Parathyroid adenoma (tissue), 2 donors: ENCODE results near the gene PI4KA.

Source experiments
- H2AFZ ChIP-seq: fragments of 300-600 bp; sonication (generic); one replicate; pipeline ENCODE4 v1.7.0; 2017; ENCODE audit warnings: antibody characterized with exemption, mild to moderate bottlenecking
- H3K27ac ChIP-seq: fragments of 300-600 bp; sonication (generic); one replicate; pipeline ENCODE4 v1.7.0; 2017
- H3K27me3 ChIP-seq: fragments of 300-600 bp; sonication (generic); one replicate; pipeline ENCODE4 v1.7.0; 2017; ENCODE audit warnings: low read length; ENCODE audit not compliant: control insufficient read depth, insufficient read depth
- H3K36me3 ChIP-seq: fragments of 300-600 bp; sonication (generic); one replicate; pipeline ENCODE4 v1.7.0; 2017; ENCODE audit warnings: low read length; ENCODE audit not compliant: control insufficient read depth, insufficient read depth
- H3K4me1 ChIP-seq: fragments of 300-600 bp; sonication (generic); one replicate; pipeline ENCODE4 v1.7.0; 2017; ENCODE audit warnings: control low read depth
- H3K4me2 ChIP-seq: fragments of 300-600 bp; sonication (generic); one replicate; pipeline ENCODE4 v1.7.0; 2017; ENCODE audit warnings: low read length
- H3K4me3 ChIP-seq: fragments of 300-600 bp; sonication (generic); one replicate; pipeline ENCODE4 v1.7.0; 2017; ENCODE audit warnings: low read depth, low read length
- H3K79me2 ChIP-seq: fragments of 300-600 bp; sonication (generic); one replicate; pipeline ENCODE4 v1.7.0; 2017; ENCODE audit warnings: control low read depth
- H3K9ac ChIP-seq: fragments of 300-600 bp; sonication (generic); one replicate; pipeline ENCODE4 v1.7.0; 2017; ENCODE audit warnings: mild to moderate bottlenecking
- H3K9me3 ChIP-seq: fragments of 300-600 bp; sonication (generic); one replicate; pipeline ENCODE4 v1.7.0; 2017; ENCODE audit warnings: low read length; ENCODE audit not compliant: control insufficient read depth
- CTCF ChIP-seq: fragments of 300-600 bp; sonication (generic); IDR thresholded peaks from one replicate; pipeline ENCODE4 v1.7.0; 2017; ENCODE audit warnings: antibody characterized with exemption, mild to moderate bottlenecking
- donor health status: primary hyperparathyroidism.

Gene PI4KA

GRCh38 chr22:20881869-20882815 is 23.5 kb upstream of the PI4KA start:
- Histone ChIP-seq H3K4me1 (no peaks in the 10 kb centered on the region), H3K27me3 (no peaks in the 10 kb centered on the region), H3K4me3 (no peak overlapping the region), H2AFZ (no peak overlapping the region), H3K4me2 (no peak overlapping the region), H3K9ac (no peak overlapping the region), H3K79me2 (no peaks in the 10 kb centered on the region), H3K36me3 (no peaks in the 10 kb centered on the region), H3K9me3 (no peaks in the 10 kb centered on the region), H3K27ac (no peak overlapping the region)
- TF ChIP-seq CTCF = no peak

GRCh38 chr22:20881231-20881630 is 22.6 kb upstream of the PI4KA start:
- H3K36me3 ChIP-seq = no peaks in the 10 kb centered on the region
- no peaks in the 10 kb centered on the region for H3K79me2 ChIP-seq
- H2AFZ ChIP-seq = no peak overlapping the region
- H3K4me3 ChIP-seq = no peak overlapping the region
- H3K9me3 ChIP-seq = no peaks in the 10 kb centered on the region
- H3K4me1 ChIP-seq = no peaks in the 10 kb centered on the region
- no peak overlapping the region for H3K4me2 ChIP-seq
- H3K27me3 ChIP-seq = no peaks in the 10 kb centered on the region
- TF ChIP-seq CTCF = no peak
- no peak overlapping the region for H3K27ac ChIP-seq
- no peak overlapping the region for H3K9ac ChIP-seq

GRCh38 chr22:20877715-20878114 is 19.1 kb upstream of the PI4KA start:
- H3K36me3 ChIP-seq = no peaks in the 10 kb centered on the region
- H3K9me3 ChIP-seq = no peaks in the 10 kb centered on the region
- H3K79me2 ChIP-seq = no peaks in the 10 kb centered on the region
- TF ChIP-seq CTCF = no peak
- no peak overlapping the region for H3K4me2 ChIP-seq
- no peak overlapping the region for H2AFZ ChIP-seq
- H3K27ac ChIP-seq = no peak overlapping the region
- no peaks in the 10 kb centered on the region for H3K27me3 ChIP-seq
- H3K4me3 ChIP-seq = no peak overlapping the region
- H3K4me1 ChIP-seq = no peaks in the 10 kb centered on the region
- no peak overlapping the region for H3K9ac ChIP-seq

GRCh38 chr22:20875296-20875695 is 16.7 kb upstream of the PI4KA start:
- H3K79me2 ChIP-seq = no peaks in the 10 kb centered on the region
- no peak overlapping the region for H3K4me2 ChIP-seq
- no peak overlapping the region for H3K4me3 ChIP-seq
- H3K27ac ChIP-seq = no peak overlapping the region
- H3K9me3 ChIP-seq = no peaks in the 10 kb centered on the region
- H3K27me3 ChIP-seq = no peaks in the 10 kb centered on the region
- no peaks in the 10 kb centered on the region for H3K4me1 ChIP-seq
- H3K36me3 ChIP-seq = no peaks in the 10 kb centered on the region
- no peak overlapping the region for H2AFZ ChIP-seq
- TF ChIP-seq CTCF = no peak
- H3K9ac ChIP-seq = no peak overlapping the region

GRCh38 chr22:20873214-20873613 is 14.6 kb upstream of the PI4KA start:
- H3K27me3 ChIP-seq = no peaks in the 10 kb centered on the region
- H3K27ac ChIP-seq = no peak overlapping the region
- no peak overlapping the region for H2AFZ ChIP-seq
- H3K9ac ChIP-seq = no peak overlapping the region
- H3K9me3 ChIP-seq = no peaks in the 10 kb centered on the region
- no peaks in the 10 kb centered on the region for H3K36me3 ChIP-seq
- H3K4me2 ChIP-seq = no peak overlapping the region
- H3K79me2 ChIP-seq = no peaks in the 10 kb centered on the region
- H3K4me3 ChIP-seq = no peak overlapping the region
- H3K4me1 ChIP-seq = no peaks in the 10 kb centered on the region
- TF ChIP-seq CTCF = no peak
